Measurements from ENCODE around the gene C19orf53.
"Not testable (repeated sequence)": the region's sequence is repeated elsewhere in the genome, so short reads cannot be mapped to it uniquely, and the experiment has no call there.

C19orf53 gene

DNA sequence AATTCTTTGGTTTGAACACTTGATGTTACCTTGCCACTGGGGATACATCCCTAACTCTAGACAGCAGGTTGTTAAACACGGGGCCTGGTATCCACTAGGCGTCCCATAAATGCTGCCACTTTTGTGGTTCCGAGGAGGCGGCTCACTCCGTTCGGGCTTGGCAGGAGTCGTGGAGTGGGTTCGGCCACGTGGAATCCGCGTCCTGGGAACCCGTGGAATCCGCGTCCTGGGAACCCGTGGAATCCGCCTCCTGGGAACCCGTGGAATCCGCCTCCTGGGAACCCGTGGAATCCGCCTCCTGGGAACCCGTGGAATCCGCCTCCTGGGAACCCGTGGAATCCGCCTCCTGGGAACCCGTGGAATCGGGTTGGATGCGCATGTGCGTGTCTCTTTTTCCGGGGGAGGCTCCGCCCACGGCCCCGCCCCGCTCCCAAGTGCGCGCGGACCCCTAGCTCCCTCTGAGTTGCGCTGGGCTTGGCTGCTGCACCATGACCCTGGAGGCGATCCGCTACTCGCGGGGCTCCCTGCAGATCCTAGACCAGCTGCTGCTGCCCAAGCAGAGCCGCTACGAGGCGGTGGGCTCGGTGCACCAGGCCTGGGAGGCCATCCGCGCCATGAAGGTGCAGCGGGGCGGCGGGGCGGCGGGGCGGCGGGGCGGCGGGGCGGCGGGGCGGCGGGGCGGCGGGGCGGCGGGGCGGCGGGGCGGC, 10.0 kb upstream of the C19orf53 start, which contains the start of gene MRI1:
Gene MRI1, plus strand, starts transcription at position 422 of the 707 bp plus-strand sequence. Its CDS starts 67 bp downstream, at position 489.
- no peak for DNase-seq

DNA sequence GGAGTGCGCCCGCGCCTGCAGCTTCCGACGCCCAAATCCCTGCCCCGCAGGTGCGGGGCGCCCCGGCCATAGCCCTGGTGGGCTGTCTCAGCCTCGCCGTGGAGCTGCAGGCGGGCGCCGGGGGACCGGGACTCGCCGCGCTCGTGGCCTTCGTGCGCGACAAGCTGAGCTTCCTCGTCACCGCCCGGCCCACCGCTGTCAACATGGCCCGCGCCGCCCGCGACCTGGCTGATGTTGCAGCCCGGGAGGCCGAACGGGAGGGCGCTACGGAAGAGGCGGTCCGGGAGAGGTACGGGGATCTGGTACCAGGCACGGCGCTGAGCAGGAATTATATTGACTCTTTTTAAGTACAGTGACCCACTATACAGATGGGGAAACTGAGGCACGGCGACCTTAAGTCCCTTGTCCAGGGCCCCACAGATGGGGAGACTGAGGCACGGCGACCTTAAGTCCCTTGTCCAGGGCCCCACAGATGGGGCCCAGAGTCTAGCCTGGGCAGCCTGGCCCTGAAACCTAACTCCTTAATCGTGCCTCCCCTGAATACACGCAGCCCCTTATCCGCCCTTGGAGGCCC, 9.3 kb upstream of the C19orf53 start:
- no peak for DNase-seq

DNA sequence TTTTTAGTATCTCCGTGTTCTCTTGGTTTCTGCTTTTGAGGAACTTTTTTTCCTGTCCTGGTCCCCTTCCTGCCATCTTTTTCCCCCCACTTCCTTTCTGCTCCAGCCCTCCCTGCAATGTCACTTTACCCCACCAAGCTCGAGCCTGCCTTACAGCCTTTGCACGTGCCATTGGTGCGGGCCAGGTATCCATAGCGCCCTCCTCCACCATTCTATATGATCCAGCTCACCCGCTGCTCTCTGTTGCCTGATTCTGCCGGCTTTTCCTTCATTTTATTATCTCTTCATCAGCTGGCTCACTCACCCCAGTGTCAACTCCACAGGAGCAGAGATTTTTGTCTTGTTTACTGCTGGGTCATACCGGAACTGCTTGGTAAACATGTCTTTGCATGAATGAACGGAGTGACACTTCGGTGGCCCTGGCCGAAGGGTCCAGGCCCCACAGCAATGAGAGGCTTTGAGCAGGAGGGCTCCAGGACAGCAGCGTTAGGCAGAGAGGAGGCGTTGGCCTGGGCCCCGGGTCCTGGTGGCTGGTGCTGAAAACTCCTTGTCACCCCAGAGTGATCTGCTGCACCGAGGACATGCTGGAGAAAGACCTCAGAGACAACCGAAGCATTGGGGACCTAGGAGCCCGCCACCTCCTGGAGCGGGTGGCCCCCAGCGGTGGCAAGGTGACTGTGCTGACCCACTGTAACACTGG, 8.7 kb upstream of the C19orf53 start:
- DNase-seq = no peak

DNA sequence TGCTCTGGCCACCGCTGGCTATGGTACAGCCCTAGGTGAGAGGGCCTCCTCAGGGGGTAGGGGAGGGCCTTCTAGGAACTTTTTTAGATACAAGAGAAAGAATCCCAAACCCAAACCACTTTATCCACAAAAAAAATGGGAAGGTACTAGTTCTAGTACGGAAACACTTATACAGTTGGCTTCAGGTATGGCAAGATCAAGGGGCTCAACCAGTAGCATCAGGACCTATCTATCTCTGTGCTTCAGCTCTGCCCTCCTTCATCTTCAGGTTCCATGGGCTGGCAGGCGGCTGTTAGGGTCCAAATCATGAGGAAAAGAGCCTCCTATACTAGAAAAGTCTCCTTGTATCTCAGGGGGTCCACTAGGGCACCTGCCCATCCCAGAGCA, 8.2 kb upstream of the C19orf53 start:
- DNase-seq = no peak

DNA sequence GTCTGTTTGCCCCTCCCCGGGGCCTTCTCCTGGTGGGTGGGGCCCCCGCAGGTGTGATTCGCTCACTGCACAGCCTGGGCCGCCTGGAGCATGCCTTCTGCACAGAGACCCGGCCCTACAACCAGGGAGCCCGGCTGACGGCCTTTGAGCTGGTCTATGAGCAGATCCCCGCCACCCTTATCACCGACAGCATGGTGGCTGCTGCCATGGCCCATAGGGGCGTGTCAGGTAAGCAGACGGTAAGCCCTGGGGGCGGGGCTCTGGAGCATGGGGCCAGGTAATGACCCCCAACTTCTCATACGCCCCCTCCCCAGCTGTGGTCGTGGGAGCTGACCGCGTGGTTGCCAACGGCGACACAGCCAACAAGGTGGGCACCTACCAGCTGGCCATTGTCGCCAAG, 5.7 kb upstream of the C19orf53 start:
- no peak for DNase-seq

DNA sequence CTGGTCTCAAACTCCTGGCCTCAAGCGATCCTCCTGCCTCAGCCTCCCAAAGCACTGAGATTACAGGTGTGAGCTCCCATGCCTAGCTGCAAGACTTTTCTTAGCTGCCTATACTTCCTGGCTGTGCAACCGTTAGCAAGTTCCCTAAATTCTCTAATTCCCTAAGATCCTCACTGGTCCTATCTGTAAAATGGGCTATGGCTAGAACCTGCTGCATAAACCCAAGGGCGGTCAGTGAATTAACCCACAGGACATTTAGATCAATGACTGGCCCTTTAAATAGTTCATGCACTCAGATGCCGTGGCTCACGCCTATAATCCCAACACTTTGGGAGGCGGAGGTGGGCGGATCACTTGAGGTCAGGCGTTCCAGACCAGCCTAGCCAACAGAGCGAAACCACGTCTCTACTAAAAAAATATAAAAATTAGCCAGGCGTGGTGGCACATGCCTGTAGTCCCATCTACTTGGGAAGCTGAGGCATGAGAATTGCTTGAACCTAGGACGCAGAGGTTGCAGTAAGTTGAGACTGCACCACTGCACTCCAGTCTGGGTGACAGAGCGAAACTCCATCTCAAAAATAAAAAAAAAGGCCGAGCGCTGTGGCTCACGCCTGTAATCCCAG, 4.1 kb upstream of the C19orf53 start:
- DNase-seq = no peak

DNA sequence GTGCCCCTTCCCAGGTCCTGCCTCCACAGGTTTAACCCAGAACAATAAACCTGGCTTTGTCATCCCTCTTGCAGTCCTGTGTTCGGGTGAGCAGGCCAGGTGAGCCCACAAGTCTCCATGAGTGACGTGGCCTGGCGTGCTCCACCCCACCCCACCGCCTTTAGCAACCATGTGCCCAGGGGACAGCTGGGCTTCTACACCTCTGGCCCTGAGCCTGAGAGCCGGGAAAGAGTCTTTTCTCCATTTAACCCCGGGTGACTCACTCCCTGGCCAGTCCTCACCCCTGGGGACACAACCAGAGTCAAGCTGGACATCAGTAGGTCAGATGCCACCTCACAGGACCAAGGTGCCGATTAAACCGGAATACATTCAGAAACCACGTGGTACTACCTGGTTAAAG, 4.1 kb downstream of the C19orf53 start:
- no peak for DNase-seq

DNA sequence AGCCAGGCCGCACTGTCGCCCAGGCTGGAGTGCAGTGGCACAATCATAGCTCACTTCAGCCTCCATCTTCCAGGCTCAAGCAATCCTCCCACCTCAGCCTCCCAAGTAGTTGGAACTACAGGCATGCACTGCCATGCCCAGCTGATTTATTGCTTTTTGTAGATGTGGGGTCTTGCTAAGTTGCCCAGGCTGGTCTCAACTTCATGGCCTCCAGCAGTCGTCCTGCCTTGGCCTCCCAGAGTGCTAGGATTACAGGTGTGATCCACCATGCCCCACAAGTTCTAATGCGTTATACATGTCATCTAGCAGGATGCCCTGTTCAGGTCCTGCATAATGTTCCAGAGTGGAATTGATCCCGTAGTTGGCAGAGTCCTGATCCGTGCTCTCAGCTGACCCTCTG, 4.6 kb downstream of the C19orf53 start:
- no peak for DNase-seq

DNA sequence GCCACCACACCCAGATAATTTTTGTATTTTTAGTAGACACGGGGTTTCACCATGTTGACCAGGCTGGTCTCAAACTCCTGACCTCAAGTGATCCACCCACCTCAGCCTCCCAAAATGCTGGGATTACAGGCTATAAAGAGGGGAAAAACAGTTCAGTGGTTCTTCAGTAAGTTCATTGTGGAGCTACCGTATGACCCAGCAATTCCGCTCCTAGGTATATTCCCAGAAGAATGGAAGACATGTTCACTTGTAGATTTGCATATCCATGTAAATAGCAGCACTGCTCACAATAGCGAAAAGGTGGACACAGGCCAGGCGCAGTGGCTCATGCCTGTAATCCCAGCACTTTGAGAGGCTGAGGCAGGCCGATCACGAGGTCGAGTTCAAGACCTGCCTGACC, 5.5 kb downstream of the C19orf53 start:
- not testable (repeated sequence) for DNase-seq

DNA sequence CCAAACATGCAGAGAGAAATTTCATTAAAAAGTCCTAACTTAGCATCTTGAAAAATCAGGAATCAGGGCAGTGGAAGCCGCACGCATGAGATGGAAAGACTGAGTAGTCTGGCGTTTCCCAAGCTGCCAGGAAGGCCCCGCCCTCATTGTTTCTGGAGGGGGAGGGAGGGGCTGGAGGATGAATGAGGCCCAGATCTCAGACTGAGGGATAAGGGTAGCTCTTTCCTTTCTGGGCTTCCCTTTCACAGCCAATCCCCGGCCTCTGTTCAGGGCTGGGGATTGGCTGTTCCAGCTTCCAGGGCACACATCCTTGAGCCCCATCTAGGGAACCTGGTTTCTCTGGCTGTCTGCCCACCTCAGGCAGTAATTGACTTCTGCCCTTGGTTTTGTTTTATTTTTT, 7.3 kb downstream of the C19orf53 start:
- DNase-seq = peak; percentile 85

DNA sequence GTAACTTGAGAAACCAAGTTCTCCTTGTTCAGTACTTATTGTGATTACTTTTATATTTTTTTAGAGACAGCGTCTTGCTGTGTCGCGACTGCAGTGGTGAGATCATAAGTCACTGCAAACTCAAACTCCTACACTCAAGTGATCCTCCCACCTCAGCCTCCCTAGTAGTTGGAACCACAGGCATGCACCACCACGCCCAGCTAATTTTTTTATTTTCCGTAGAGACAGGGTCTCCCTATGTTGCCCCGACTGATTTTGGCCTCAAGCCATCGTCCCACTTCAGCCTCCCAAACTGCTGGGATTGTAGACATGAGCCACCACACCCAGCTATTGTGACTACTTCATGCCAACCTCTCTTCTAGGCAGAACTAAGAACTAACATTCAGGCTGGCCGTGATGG, 8.3 kb downstream of the C19orf53 start:
- no peak for DNase-seq

DNA sequence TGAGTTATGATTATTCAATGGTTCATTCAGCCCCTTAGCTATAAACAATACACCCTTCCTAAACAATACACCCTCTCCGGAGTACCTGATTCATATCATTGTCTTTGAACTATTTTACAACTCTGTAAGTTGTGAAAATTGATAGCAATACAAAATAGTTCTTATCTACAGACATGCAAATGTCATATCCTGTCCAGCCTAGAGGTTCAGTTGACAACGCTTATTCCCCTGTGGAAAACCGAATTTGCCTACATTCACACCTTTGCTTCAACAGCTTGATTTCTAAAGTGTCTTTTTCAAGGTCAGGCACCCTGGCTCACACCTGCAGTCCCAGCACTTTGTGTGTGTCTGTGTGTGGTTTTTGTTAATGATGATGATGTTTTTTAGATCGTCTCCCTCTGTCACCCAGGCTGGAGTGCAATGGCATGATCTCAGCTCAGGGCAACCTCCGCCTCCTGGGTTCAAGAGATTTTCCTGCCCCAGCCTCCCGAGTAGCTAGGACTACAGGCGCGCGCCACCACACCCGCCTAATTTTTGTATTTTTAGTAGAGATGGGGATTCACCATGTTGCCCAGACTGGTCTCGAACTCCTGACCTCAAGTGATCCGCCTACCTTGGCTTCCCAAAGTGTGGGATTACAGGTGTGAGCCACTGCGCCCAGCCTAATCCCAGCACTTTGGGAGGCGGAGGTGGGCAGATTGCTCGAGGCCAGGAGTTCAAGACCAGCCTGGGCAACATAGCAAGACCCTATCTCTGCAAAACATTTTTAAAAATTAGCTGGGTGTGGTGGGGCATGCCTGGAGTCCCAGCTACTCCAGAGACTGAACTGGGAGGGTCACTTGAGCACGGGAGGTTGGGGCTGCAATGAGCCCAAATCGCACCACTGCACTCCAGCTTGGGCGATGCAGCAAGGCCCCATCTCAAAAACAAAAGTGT, 9.6 kb downstream of the C19orf53 start:
- no peak for DNase-seq

DNA sequence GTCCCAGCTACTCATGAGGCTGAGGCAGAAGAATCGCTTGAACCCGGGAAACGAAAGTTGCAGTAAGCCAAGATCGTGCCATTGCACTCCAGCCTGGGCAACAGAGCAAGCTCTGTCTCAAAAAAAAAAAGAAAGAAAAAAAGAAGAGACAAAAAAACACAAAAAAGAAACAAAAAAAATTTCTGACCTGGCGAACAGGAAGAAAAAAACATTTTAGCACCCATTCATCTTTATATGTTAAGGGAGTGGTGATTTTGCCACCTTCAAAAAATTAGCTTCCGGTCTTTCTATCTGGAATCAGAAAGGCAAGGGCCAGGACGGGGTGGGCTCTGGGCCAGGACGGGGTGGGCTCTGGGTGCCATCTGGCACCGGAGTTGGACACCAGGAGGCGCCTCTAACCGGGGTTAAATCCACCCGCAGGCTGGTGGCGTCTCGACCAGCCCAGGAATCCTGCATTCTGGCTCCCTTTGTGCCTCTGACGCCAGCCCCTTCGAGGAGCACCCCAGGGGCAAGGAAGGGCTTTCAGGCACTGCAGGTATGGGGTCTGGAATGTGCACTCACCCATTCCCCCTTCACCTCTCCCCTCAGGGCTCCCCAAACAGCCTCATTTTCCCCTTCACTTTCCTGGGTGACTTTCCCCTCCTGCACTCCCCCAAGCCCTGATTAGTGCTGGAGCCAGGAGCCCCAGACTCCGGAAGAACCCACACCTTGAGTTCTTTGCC, 10.6 kb downstream of the C19orf53 start:
- peak; percentile 67 for DNase-seq

DNA sequence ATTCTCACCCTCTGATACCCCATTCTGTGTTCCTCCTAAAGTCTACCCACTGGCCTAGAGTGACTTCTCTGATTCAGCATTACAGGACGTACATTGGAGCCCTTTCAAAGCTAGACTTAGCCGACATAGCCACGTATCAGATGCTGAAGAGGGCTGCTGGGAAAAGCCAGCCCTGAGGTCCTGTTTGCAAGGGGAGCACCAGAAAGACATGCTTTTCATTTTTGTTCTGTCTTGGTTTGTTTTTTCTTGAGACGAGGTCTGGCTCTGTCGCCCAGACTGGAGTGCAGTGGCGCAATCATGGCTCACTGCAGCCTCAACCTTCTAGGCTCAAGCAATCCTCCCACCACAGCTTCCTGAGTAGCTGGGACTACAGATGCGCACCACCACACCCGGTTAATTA, 14.7 kb downstream of the C19orf53 start:
- DNase-seq = no peak

DNA sequence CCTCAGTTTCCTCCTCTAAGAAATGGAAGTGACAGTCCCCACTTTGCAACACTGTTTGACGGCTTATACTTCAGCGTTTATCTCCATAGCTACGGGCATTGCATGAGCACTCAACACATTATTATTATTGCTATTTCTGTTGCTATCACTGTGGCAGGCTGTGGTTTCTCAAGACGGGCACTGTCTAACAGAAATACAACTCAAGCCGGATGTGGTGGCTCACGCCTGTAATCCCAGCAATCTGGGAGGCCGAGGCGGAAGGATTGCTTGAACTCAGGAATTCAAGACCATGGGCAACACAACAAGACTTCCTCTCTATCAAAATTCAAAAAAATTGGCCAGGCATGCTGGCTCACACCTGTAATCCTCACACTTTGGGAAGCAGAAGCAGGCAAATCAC, 16.1 kb downstream of the C19orf53 start:
- DNase-seq = no peak

DNA sequence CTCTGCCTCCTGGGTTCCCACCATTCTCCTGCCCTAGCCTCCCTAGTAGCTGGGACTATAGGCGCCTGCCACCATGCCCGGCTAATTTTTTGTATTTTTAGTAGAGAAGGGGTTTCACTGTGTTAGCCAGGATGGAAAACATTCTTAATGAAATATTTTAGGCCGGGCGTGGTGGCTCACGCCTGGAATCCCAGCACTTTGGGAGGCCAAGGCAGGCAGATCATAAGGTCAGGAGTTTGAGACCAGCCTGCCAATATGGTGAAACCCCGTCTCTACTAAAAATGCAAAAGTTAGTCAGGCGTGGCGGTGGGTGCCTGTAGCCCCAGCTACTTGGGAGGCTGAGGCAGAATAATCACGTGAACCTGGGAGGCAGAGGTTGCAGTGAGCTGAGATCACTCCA, 19.1 kb downstream of the C19orf53 start:
- not testable (repeated sequence) for DNase-seq

DNA sequence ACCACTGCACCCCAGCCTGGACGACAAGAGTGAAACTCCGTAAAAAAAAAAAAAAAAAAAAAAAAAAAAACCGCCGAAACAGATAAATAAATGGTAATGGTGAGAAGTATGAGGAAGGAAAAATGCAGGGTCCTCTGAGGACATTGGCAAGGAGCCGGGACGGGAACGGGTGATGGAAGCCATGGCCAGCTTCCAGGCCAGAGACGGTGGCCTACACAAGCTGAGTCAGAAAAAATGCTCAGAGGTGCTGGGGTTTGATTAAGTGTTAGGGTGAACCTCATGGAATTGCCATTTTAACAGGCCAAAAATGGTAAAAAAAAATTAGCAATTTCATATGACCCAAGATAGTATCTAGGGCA, 20.1 kb downstream of the C19orf53 start:
- no peak for DNase-seq

DNA sequence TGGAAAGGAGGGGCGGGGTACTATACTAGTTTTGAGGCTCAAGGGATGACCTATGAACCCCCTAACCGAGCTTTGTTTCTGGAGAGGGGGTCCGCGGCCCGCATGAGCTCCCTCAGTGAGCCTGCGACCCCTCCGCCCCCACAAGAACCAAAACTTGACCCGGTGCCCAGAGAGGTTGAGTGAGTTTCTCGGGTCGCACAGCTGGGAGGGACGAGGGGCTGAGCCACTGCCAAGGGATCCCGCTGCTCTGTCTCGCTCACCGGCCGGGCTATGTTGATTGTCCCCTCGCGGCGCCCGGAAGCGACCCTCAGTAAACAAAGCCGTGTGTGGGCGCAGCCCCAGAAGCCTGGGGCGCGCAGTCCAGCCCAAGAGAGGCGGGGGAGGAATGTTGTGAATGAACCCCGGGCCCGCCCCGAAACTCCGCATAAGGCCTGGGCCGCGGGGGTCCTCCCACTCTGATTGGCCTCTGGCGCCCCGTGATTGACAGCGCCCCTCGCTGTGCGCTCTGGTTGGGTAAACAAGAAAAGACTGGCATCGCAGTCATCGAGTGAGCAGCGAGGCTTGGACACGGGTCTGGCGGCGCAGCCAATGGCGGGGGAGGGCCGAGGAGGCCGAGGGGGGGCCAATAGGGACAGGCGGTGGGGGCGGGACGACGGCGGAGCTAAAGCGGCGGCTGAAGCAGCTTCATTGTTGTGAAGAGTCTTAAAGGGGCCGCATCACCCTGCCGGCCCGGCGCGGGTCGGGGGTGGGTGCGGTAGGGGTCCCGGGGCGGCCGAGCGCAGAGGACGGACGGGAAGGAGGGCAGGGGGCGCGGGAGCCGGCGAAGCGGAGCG, 20.7 kb downstream of the C19orf53 start, which contains the start of gene ZSWIM4:
Gene ZSWIM4, plus strand, starts transcription at position 687 of the 833 bp plus-strand sequence. CDS start 206 bp downstream, outside the sequence.
- DNase-seq = peak; percentile 97

DNA sequence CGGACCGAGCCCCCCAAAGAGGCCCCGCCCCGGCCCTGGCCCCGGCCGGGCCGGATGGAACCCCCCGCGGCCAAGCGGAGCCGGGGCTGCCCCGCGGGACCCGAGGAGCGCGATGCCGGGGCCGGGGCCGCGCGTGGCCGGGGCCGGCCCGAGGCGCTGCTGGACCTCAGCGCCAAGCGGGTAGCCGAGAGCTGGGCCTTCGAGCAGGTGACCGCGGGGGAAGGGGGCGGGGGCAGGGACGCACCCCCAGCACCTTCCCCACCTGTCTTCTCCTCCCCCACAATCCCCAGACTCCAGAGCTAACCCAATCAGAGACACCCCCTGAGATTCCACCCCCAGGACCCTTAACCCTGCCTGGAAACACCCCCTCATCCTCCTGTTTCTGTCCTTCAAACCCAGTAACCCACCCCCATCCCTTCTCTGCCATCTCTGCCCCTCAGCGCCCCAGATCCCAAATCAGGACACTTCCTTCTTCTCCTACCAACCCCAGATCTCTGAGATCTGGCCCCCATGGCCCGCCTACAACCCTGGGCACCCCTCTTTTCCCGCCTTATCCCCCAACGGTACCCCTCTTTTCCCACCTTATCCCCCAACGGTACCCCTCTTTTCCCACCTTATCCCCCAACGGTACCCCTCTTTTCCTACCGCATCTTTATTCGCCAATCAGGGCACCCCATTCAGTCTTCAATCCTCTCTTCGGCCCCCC, 21.5 kb downstream of the C19orf53 start:
- DNase-seq = no peak

Data from amniotic stem cell (primary cell).